HG03045 (cell line): ENCODE results near the gene APBA3.

ENCODE experiments used
- ATAC-seq: cut with Tn5 transposase; IDR thresholded peaks from one replicate; pipeline ENCODE4 v1.9.1; 2021; ENCODE audit warnings: mild to moderate bottlenecking, moderate library complexity; ENCODE audit not compliant: unreplicated experiment

APBA3 gene

GRCh38 chr19:3788996-3789778 lies 27.7 kb upstream of the APBA3 start:
- no peak for ATAC-seq

- ATAC-seq, result no peak
Measured at GRCh38 chr19:3785938-3786824, 24.7 kb upstream of the APBA3 start, which contains the start of gene MATK. MATK (minus strand) TSS chr19:3786381; CDS start chr19:3785135, 1,246 bp downstream.

GRCh38 chr19:3785451-3785937 lies 24.0 kb upstream of the APBA3 start:
- no peak for ATAC-seq

GRCh38 chr19:3784607-3785450 lies 23.3 kb upstream of the APBA3 start:
- no peak for ATAC-seq

- no peak for ATAC-seq
Measured at GRCh38 chr19:3783660-3784584, 22.4 kb upstream of the APBA3 start.

GRCh38 chr19:3782903-3783302 lies 21.4 kb upstream of the APBA3 start:
- no peak for ATAC-seq

- ATAC-seq, result no peak
Measured at GRCh38 chr19:3782330-3782729, 20.8 kb upstream of the APBA3 start.

- no peak for ATAC-seq
Measured at GRCh38 chr19:3781603-3782002, 20.1 kb upstream of the APBA3 start.

- no peak for ATAC-seq
Measured at GRCh38 chr19:3780786-3781304, 19.4 kb upstream of the APBA3 start.

- no peak for ATAC-seq
Measured at GRCh38 chr19:3778899-3779723, 17.6 kb upstream of the APBA3 start.

GRCh38 chr19:3778104-3778867 lies 16.8 kb upstream of the APBA3 start:
- no peak for ATAC-seq

GRCh38 chr19:3776479-3777040 lies 15.1 kb upstream of the APBA3 start:
- ATAC-seq, result no peak

- ATAC-seq, result no peak
Measured at GRCh38 chr19:3775831-3776230, 14.3 kb upstream of the APBA3 start.

- ATAC-seq, result no peak
Measured at GRCh38 chr19:3775374-3775711, 13.9 kb upstream of the APBA3 start.

GRCh38 chr19:3774621-3775373 lies 13.3 kb upstream of the APBA3 start:
- ATAC-seq, result no peak

- ATAC-seq, result no peak
Measured at GRCh38 chr19:3773814-3774515, 12.5 kb upstream of the APBA3 start.
